Endothelial cell of umbilical vein (primary cell): Measurements from ENCODE around the gene HPGDS.

Source experiments
- CTCF ChIP-seq, 2 donors: IDR thresholded peaks; 1 replicate in 1 of 2; 2 replicates in 1 of 2; pipeline ENCODE4 v1.5.1; 2011; ENCODE audit warnings: low read length in 2 of 2, mild to moderate bottlenecking in 2 of 2, moderate library complexity in 2 of 2, control low read depth in 1 of 2, inconsistent platforms in 1 of 2, low read depth in 1 of 2; ENCODE audit not compliant: insufficient read depth in 1 of 2; ENCODE audit errors: extremely low read depth in 1 of 2
- EZH2 ChIP-seq: IDR thresholded peaks from 2 replicates; pipeline ENCODE4 v1.6.1; 2012; ENCODE audit warnings: borderline replicate concordance, low read depth, mild to moderate bottlenecking, moderate library complexity, low read length, inconsistent platforms; ENCODE audit not compliant: severe bottlenecking
- GATA2 ChIP-seq: IDR thresholded peaks from 2 replicates; pipeline ENCODE4 v1.7.0; 2011; ENCODE audit warnings: low read depth, mild to moderate bottlenecking, moderate library complexity, mixed read lengths, low read length; ENCODE audit not compliant: insufficient read length, insufficient read depth
- POLR2A ChIP-seq: IDR thresholded peaks from 2 replicates; pipeline ENCODE4 v1.6.1; 2012; ENCODE audit warnings: low read depth, mild to moderate bottlenecking, control low read depth, low read length
- POLR2AphosphoS5 ChIP-seq: IDR thresholded peaks from 2 replicates; pipeline ENCODE4 v1.6.1; 2012; ENCODE audit warnings: low read depth, mild to moderate bottlenecking, control low read depth, low read length, moderate library complexity; ENCODE audit not compliant: insufficient read depth

GRCh38 chr4:94334476-94334875 is 8.2 kb downstream of the HPGDS start:
- TF ChIP-seq CTCF (IDR thresholded peaks at IDR 0.05; ENCODE audit: extremely low read depth in 1 of 2, insufficient read depth in 1 of 2, low read depth in 1 of 2, low read length in 2 of 2) (no peak), GATA2 (no peak), POLR2A (no peak), POLR2AphosphoS5 (no peak), EZH2 (no peak)
